Spleen (tissue), 11 donors: ENCODE measurements around the gene MTFR1L. TPM values are rescaled to one million over a fixed set of nuclear protein-coding genes. Genes with fewer than 3 reads are reported as not detected.

Source experiments
- DNase-seq: peaks from one replicate; pipeline ENCODE4 v3.0.0-alpha.2; 2020
- H3K27ac ChIP-seq, 8 donors: fragments of 200-600 bp; sonication (generic) in 7 of 8; 1 replicate in 4 of 8; 2 replicates in 4 of 8; pipeline versions ENCODE4 v1.5.0 to v1.8.0; 2016 to 2021; ENCODE audit warnings: inconsistent platforms in 4 of 8, mild to moderate bottlenecking in 4 of 8, moderate library complexity in 1 of 8
- H3K27me3 ChIP-seq, 7 donors: fragments of 200-600 bp; sonication (generic) in 6 of 7; replicated peaks in 1 of 7; 1 replicate in 4 of 7; 2 replicates in 3 of 7; pipeline versions ENCODE4 v1.5.0 to v1.8.0; 2016 to 2021; ENCODE audit warnings: inconsistent platforms in 3 of 7, mild to moderate bottlenecking in 1 of 7
- H3K36me3 ChIP-seq, 6 donors: fragments of 200-600 bp; sonication (generic) in 5 of 6; 1 replicate in 4 of 6; 2 replicates in 2 of 6; pipeline versions ENCODE4 v1.5.0 to v1.8.0; 2016 to 2021; ENCODE audit warnings: inconsistent platforms in 2 of 6
- H3K4me1 ChIP-seq, 6 donors: fragments of 200-600 bp; sonication (generic) in 5 of 6; 1 replicate in 3 of 6; 2 replicates in 3 of 6; pipeline versions ENCODE4 v1.5.0 to v1.8.0; 2016 to 2021; ENCODE audit warnings: inconsistent platforms in 3 of 6
- H3K4me3 ChIP-seq, 8 donors: fragments of 200-600 bp; sonication (generic) in 7 of 8; 1 replicate in 4 of 8; 2 replicates in 4 of 8; pipeline versions ENCODE4 v1.5.0 to v1.8.0; 2016 to 2021; ENCODE audit warnings: inconsistent platforms in 4 of 8, mild to moderate bottlenecking in 4 of 8, moderate library complexity in 2 of 8
- H3K9me3 ChIP-seq, 8 donors: fragments of 200-600 bp; sonication (generic) in 7 of 8; 1 replicate in 4 of 8; 2 replicates in 4 of 8; pipeline versions ENCODE4 v1.5.0 to v1.8.0; 2016 to 2021; ENCODE audit warnings: inconsistent platforms in 4 of 8
- POLR2A ChIP-seq, 3 donors: fragments of 450-650 bp; IDR thresholded peaks; one replicate each; pipeline ENCODE4 v1.5.1; 2017; ENCODE audit warnings: antibody characterized with exemption in 3 of 3, mild to moderate bottlenecking in 1 of 3
- POLR2AphosphoS5 ChIP-seq, 3 donors: sonication (generic); formaldehyde crosslinking; IDR thresholded peaks; one replicate each; pipeline ENCODE4 v1.5.1; 2017; ENCODE audit warnings: antibody characterized with exemption in 3 of 3
- WGBS, 5 donors: extraction: QIAGEN DNeasy Blood & Tissue Kit in 3 of 5; methylation state at CpG; one replicate each; pipeline versions ENCODE4 v1.1.5 to v1.1.7; 2013 to 2018; 5-methylcytosine and 5-hydroxymethylcytosine counted together
- intact Hi-C: fragments of 100-400 bp; cut with DNase I; formaldehyde crosslinking; loops from one replicate; pipeline ENCODE4 v1.15.0; 2023; ENCODE audit warnings: low total_unique reads
- polyA plus RNA-seq, 3 donors: library from polyadenylated mRNA; stranded (reverse); fragments of 200-250 nt; gene quantifications; one replicate each; pipeline ENCODE4 v1.2.1, GENCODE V29; 2013
- total RNA-seq, 7 donors: library from RNA; depleted of rRNA in 3 of 7; stranded (reverse); fragments of >200 nt in 3 of 7; fragmentation: NEBNext Ultra II Directional in 4 of 7; extraction: Animal tissue kit (Norgen Biotek cat#: 25700) in 4 of 7; gene quantifications; one replicate each; pipeline versions ENCODE4 v1.1.0 to v1.2.1, GENCODE V29; 2016 to 2021
- TF ChIP-seq, protein P1 (sequence below), 11 experiments: fragments of 200-600 bp in 7 of 11; fragments of 450-650 bp in 4 of 11; sonication (generic) in 4 of 11; IDR thresholded peaks in 8 of 11; conservative IDR thresholded peaks in 3 of 11; 1 replicate in 7 of 11; 2 replicates in 4 of 11; pipeline versions ENCODE4 v1.4.0 to v1.8.0; 2016 to 2021; ENCODE audit warnings: antibody characterized with exemption in 11 of 11, inconsistent platforms in 4 of 11, mild to moderate bottlenecking in 1 of 11
- donor health status: healthy with polysubstance abuse.
- donor health status: DM: no; HTN: no; CAD: no; lungs with moderate emphysema.
- donor health status: DM: no; HTN: no; CAD: no.
- donor health status: Bipolar disorder and iron deficiency.
- donor health status: healthy.
- donor health status: DM: no; HTN: no; CAD: no.
- donor health status: DM: yes; HTN: yes; CAD: no.

Gene MTFR1L
- total and polyA plus RNA-seq, 10 donors = 32.1 to 74.7 (median 50.3) TPM

DNA sequence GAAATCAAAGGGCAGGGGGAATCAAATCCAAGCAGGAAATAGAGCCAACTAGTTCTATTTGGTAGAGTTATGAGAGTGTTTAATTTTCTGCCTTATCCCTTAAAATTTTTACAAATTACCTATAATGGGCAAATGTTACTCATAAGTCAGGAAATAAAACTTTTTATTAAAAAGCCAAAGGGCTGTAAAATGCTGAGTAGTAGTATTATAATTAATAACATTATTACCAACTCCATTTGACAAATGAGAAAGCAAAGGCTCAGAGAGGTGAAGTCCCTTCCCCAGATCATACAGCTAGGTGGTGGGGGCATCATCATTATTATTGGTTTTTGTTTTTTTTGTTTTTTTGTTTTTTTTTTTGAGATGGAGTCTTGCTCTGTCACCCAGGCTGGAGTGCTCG lies 16.4 kb upstream of the MTFR1L start:
- intact Hi-C loops = loop anchor here (5.0 to 10.0 kb wide), 2 partner anchors 191 to 279 kb away; no protein-coding TSS in a partner anchor
- DNase-seq = no peak
- H3K36me3 ChIP-seq = peaks cover 0 to 37% (median 0%) of the 10 kb centered on the region in 6 donors
- TF ChIP-seq, protein P1, sequence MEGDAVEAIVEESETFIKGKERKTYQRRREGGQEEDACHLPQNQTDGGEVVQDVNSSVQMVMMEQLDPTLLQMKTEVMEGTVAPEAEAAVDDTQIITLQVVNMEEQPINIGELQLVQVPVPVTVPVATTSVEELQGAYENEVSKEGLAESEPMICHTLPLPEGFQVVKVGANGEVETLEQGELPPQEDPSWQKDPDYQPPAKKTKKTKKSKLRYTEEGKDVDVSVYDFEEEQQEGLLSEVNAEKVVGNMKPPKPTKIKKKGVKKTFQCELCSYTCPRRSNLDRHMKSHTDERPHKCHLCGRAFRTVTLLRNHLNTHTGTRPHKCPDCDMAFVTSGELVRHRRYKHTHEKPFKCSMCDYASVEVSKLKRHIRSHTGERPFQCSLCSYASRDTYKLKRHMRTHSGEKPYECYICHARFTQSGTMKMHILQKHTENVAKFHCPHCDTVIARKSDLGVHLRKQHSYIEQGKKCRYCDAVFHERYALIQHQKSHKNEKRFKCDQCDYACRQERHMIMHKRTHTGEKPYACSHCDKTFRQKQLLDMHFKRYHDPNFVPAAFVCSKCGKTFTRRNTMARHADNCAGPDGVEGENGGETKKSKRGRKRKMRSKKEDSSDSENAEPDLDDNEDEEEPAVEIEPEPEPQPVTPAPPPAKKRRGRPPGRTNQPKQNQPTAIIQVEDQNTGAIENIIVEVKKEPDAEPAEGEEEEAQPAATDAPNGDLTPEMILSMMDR (IDR thresholded peaks at IDR 0.05 in 8 of 11, conservative IDR thresholded peaks at IDR 0.05 in 3 of 11) = no peak
- TF ChIP-seq POLR2A (IDR thresholded peaks at IDR 0.05) (no peak), POLR2AphosphoS5 (IDR thresholded peaks at IDR 0.05) (no peak)
- H3K27ac ChIP-seq = no peak overlapping the region
- WGBS, 5 donors = 76 to 93% (median 89%) methylated on average over 1 of the region's 1 CpG
- no peaks in the 10 kb centered on the region for H3K27me3 ChIP-seq
- H3K9me3 ChIP-seq = no peaks in the 10 kb centered on the region
- H3K4me1 ChIP-seq = peaks cover 20 to 94% (median 82%) of the 10 kb centered on the region in 6 donors
- H3K4me3 ChIP-seq = no peak overlapping the region

DNA sequence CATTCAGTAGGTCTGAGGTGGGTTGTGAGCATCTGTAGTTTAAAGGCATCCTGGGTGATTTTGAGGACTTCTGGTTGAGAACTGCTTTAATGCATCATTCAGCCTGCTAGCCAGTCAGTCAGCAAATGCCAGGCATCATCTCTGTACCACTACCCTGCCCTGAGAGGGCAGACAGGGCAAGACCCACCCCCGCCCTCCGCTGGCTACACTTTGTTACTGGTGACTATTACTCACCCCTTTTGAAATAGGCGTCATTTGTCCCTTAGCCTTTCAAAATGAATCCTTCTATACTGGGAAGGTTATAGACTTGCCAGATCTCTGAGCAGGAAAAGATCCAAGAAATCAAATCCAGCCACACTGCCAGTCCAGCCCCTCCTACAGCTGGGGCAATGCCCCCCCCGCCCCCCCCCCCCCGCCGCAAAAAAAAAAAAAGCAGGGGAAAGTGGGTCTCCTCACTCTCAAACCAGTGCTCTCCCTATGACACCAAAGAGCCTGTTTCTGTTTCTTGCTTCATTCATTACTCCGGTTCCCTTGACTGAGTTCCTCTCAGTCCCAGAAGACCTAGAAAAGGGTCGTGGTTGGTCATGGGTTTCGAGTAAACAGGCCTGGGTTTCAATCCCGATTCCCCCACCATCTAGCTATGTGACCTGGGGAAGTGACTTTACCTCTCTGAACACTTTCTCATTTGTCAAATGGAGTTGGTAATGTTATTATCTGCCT lies 15.3 kb upstream of the MTFR1L start:
- Histone ChIP-seq H3K36me3 (peaks cover 0 to 47% (median 9%) of the 10 kb centered on the region in 6 donors), H3K27ac (peak overlapping the region in 4 of 8 donors; percentile 57 to 72 (median 69)), H3K4me3 (no peak overlapping the region), H3K4me1 (peaks cover 19 to 95% (median 83%) of the 10 kb centered on the region in 6 donors), H3K9me3 (no peaks in the 10 kb centered on the region), H3K27me3 (no peaks in the 10 kb centered on the region)
- no peak for TF ChIP-seq POLR2A (IDR thresholded peaks at IDR 0.05)
- TF ChIP-seq, protein P1 (IDR thresholded peaks at IDR 0.05 in 8 of 11, conservative IDR thresholded peaks at IDR 0.05 in 3 of 11) = no peak
- no peak for TF ChIP-seq POLR2AphosphoS5 (IDR thresholded peaks at IDR 0.05)
- DNase-seq = no peak
- intact Hi-C loops = loop anchor here (5.0 to 10.0 kb wide), 2 partner anchors 192 to 280 kb away; no protein-coding TSS in a partner anchor
- WGBS, 5 donors = 55 to 83% (median 70%) methylated on average over 10 of the region's 10 CpGs

DNA sequence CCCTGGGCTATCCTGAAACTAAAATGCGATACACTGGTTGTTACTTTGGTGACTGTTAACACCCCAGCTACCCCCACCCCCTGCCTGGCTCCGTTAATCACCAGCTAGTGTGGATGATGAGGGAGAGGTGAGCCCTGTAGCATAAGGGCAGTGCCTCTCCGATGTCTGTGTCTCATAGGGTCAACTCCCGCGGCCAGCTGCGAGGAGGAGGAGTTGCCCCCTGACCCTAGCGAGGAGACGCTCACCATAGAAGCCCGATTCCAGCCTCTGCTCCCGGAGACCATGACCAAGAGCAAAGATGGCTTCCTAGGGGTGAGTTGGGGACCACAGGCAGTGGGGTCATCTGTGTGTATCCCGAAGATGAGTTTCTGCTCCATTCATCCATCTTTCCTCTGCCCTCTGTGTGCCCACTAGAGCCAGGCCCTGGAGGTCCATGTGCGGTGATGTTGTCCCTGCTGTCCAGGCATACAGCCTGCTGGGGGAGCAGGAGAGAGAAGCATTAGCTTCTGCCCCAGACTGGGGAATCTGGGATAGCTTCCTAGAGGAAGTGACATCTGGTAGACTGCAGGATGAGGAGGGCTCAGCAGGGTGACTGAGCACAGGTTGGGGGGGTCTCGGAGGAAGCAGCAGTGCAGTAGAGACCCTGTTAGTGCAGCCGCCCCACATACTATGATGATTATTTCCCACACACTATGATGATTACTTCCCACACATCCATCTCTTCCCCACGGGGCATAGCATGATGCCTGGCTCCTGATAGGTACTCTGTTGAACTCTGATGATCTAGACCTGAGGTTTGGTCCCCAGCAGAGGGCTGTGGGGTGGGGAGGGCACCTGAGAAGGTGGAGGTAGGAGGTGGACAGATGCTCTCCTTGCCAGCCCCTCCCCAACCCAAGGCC lies 14.5 kb upstream of the MTFR1L start:
- peak; percentile 52 for DNase-seq
- H3K4me1 ChIP-seq = peaks cover 22 to 99% (median 87%) of the 10 kb centered on the region in 6 donors
- intact Hi-C loops = loop anchor here (5.0 to 10.0 kb wide), 2 partner anchors 193 to 280 kb away; no protein-coding TSS in a partner anchor
- peaks cover 0 to 55% (median 13%) of the 10 kb centered on the region in 6 donors for H3K36me3 ChIP-seq
- TF ChIP-seq POLR2AphosphoS5 (IDR thresholded peaks at IDR 0.05) (no peak), POLR2A (IDR thresholded peaks at IDR 0.05) (no peak)
- TF ChIP-seq, protein P1 (IDR thresholded peaks at IDR 0.05 in 8 of 11, conservative IDR thresholded peaks at IDR 0.05 in 3 of 11) = no peak
- peak overlapping the region; percentile 9 to 72 (median 58) for H3K27ac ChIP-seq
- H3K9me3 ChIP-seq = no peaks in the 10 kb centered on the region
- H3K4me3 ChIP-seq = no peak overlapping the region
- 79 to 90% (median 85%) methylated on average over 14 to 15 of the region's 15 CpGs for WGBS, 5 donors
- no peaks in the 10 kb centered on the region for H3K27me3 ChIP-seq
